Measurements from ENCODE around the gene ATP6V0A1. TPM values are rescaled to one million over a fixed set of nuclear protein-coding genes. Genes with fewer than 3 reads are reported as not detected.

Gene ATP6V0A1
- total RNA-seq, 4 donors from 2014 or later = 81.6 to 126 (median 96.6) TPM

- DNase-seq (ENCODE audit: low spot score in 2 of 2) = no peak
- Histone ChIP-seq H3K4me1 (peaks cover 0 to 43% (median 11%) of the 10 kb centered on the region in 4 donors), H3K36me3 (no peaks in the 10 kb centered on the region), H3K27ac (no peak overlapping the region), H3K9me3 (no peaks in the 10 kb centered on the region), H3K27me3 (no peaks in the 10 kb centered on the region), H3K4me3 (no peak overlapping the region)
- no peak for TF ChIP-seq POLR2A (IDR thresholded peaks at IDR 0.05)
- no peak for TF ChIP-seq EP300 (IDR thresholded peaks at IDR 0.05)
- no peak for TF ChIP-seq CTCF (IDR thresholded peaks at IDR 0.05)
- WGBS, 2 donors = 84 to 86% methylated on average over 6 of the region's 6 CpGs
These were observed 69.3 kb downstream of the ATP6V0A1 start for GRCh38 chr17:42527932-42528331.

- Histone ChIP-seq H3K9me3 (no peaks in the 10 kb centered on the region), H3K4me1 (peaks cover 0 to 35% (median 8%) of the 10 kb centered on the region in 4 donors)
- DNase-seq (ENCODE audit: low spot score in 2 of 2) = no peak
These were observed 70.4 kb downstream of the ATP6V0A1 start for GRCh38 chr17:42529061-42529460.

GRCh38 chr17:42530952-42531454 lies 72.3 kb downstream of the ATP6V0A1 start:
- no peak overlapping the region for H3K4me3 ChIP-seq
- H3K4me1 ChIP-seq = peaks cover 0 to 33% (median 11%) of the 10 kb centered on the region in 4 donors
- no peak for DNase-seq (ENCODE audit: low spot score in 2 of 2)
- no peaks in the 10 kb centered on the region for H3K27me3 ChIP-seq
- TF ChIP-seq EP300 (IDR thresholded peaks at IDR 0.05) = no peak
- H3K9me3 ChIP-seq = no peaks in the 10 kb centered on the region
- no peaks in the 10 kb centered on the region for H3K36me3 ChIP-seq
- H3K27ac ChIP-seq = peak overlapping the region in 1 of 4 donors; percentile 78
- 93 to 97% methylated on average over 2 of the region's 2 CpGs for WGBS, 2 donors

More at GRCh38 chr17:42529061-42529460, 70.4 kb downstream of the ATP6V0A1 start:
- no peak overlapping the region for H3K27ac ChIP-seq
- 85 to 90% methylated on average over 3 of the region's 3 CpGs for WGBS, 2 donors
- no peak overlapping the region for H3K4me3 ChIP-seq
- H3K36me3 ChIP-seq = no peaks in the 10 kb centered on the region
- H3K27me3 ChIP-seq = no peaks in the 10 kb centered on the region
- TF ChIP-seq CTCF (IDR thresholded peaks at IDR 0.05) = no peak

GRCh38 chr17:42531455-42532354 lies 73.0 kb downstream of the ATP6V0A1 start:
- Histone ChIP-seq H3K4me3 (peak overlapping the region; percentile 33 to 62 (median 46)), H3K27me3 (no peaks in the 10 kb centered on the region), H3K27ac (peak overlapping the region; percentile 61 to 87 (median 81)), H3K9me3 (no peaks in the 10 kb centered on the region), H3K4me1 (peaks cover 0 to 27% (median 9%) of the 10 kb centered on the region in 4 donors), H3K36me3 (no peaks in the 10 kb centered on the region)
- no peak for DNase-seq (ENCODE audit: low spot score in 2 of 2)
- peak; percentile 49 to 89 (median 74) for TF ChIP-seq CTCF (IDR thresholded peaks at IDR 0.05)
- TF ChIP-seq POLR2A (IDR thresholded peaks at IDR 0.05) = peak in 1 of 2 donors; percentile 33
- peak in 1 of 2 donors; percentile 26 for TF ChIP-seq EP300 (IDR thresholded peaks at IDR 0.05)
- 14 to 21% methylated on average over 36 to 60 of the region's 60 CpGs for WGBS, 2 donors

- 42% methylated on average over 25 to 26 of the region's 26 CpGs for WGBS, 2 donors
- peaks cover 3 to 33% (median 16%) of the 10 kb centered on the region in 4 donors for H3K4me1 ChIP-seq
- H3K27ac ChIP-seq = peak overlapping the region; percentile 82 to 96 (median 94)
- H3K4me3 ChIP-seq = peak overlapping the region; percentile 41 to 82 (median 58)
- DNase-seq (ENCODE audit: low spot score in 2 of 2) = no peak
- no peaks in the 10 kb centered on the region for H3K27me3 ChIP-seq
- no peaks in the 10 kb centered on the region for H3K9me3 ChIP-seq
- no peak for TF ChIP-seq POLR2A (IDR thresholded peaks at IDR 0.05)
- TF ChIP-seq EP300 (IDR thresholded peaks at IDR 0.05) = no peak
- no peak for TF ChIP-seq CTCF (IDR thresholded peaks at IDR 0.05)
- H3K36me3 ChIP-seq = peaks cover 0 to 26% (median 9%) of the 10 kb centered on the region in 3 donors
These were observed 76.7 kb downstream of the ATP6V0A1 start for GRCh38 chr17:42535155-42536047.

Data from tibial nerve (tissue), 4 donors.